HG02588 (cell line): ENCODE data around the gene CDC5L.
"Not testable (repeated sequence)": the region's sequence is repeated elsewhere in the genome, so short reads cannot be mapped to it uniquely, and the experiment has no call there.

Experiments
- ATAC-seq: cut with Tn5 transposase; IDR thresholded peaks from one replicate; pipeline ENCODE4 v1.9.1; 2021; ENCODE audit warnings: mild to moderate bottlenecking, moderate library complexity; ENCODE audit not compliant: unreplicated experiment

Gene CDC5L

GRCh38 chr6:44410363-44410762 lies 22.9 kb downstream of the CDC5L start:
- ATAC-seq = no peak

DNA sequence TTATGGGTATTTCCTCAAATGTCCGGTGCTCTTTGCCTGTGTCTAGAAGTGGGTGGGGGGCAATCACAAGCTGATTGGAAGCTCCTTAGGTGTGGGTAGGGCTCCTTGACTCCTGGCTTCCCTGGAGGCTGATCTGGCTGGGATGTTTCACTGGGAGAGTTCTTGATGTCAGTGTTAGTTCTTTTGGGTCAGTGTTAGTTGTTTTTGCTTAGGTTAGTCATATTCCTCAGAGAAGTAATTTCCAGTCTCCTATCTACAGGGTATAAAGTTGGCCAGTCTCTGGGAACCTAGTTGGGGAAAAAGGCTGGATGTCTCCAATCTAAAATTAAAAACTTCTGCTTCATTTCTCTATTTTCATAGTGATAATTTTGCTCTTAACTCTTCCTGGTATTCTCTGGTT lies 23.6 kb downstream of the CDC5L start:
- no peak for ATAC-seq

- no peak for ATAC-seq
These were observed 27.9 kb downstream of the CDC5L start for GRCh38 chr6:44415449-44415848.

DNA sequence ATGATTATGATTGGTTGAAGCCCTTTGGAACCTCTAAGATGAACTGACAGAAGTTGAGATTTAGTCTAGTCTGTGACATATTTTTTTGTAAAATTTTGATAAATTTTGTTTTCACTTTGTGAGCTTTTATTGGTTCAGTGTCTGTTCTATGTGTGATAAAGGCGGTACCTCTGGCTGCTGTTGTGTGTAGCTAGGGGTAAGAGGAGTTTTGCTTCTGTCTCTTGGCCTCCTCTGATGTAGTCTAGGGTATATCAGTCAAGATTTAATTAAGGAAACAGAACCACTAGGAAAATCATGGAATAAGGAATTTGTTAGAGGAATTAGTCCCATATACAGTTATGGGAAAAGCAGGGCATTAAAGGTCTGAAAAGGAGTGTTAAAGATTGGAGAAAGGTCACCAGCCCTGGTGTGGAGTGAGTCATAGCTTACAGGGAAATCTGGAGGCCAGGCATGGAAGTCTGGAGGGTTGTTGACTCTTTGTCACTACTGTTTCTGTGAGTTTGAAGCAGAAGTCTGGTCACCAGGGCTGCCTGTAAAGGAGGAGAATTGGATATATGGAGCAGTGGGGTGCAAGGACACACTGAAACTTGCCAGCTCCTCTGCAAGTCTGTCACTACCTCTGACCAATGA lies 28.5 kb downstream of the CDC5L start:
- no peak for ATAC-seq

GRCh38 chr6:44422531-44422930 lies 35.0 kb downstream of the CDC5L start:
- ATAC-seq = no peak

GRCh38 chr6:44423306-44423705 lies 35.8 kb downstream of the CDC5L start:
- ATAC-seq = no peak

DNA sequence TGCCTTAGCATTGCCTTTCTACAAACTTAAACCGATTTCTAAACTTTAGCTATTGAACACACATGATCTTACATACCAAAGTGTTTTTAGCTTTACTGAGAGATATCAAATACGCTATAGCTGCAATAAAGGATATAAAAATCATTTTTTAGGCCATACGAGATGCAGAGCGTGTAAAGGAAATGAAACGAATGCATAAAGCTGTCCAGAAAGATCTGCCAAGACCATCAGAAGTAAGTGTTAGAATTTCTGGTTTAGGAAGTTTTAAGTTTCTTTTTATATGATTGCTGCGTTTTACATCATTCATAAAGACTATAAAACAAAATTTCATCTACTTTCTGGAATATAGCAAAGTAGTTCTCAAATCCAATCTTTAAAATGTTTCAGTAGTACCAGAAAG lies 38.4 kb downstream of the CDC5L start:
- ATAC-seq = no peak

DNA sequence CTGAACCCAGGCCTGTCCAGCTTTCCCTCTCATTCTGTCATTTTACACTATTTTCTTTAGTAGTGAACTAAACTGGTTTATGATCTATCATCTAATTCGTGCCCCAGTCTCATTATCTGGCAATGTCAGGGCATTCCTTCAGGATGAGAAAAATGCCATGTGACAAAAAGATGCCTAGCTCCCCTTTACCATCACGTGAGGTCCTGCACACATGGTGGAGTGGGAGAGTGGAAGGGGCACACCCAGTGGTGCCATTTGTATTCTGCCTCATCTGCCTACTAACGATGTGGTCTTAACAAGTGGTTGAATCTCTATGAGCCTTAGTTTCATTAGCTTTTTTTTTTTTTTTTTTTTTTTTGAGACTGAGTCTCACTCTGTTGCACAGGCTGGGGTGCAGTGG lies 41.2 kb downstream of the CDC5L start:
- no peak for ATAC-seq

GRCh38 chr6:44430326-44430725 lies 42.8 kb downstream of the CDC5L start:
- no peak for ATAC-seq

- no peak for ATAC-seq
These were observed 43.7 kb downstream of the CDC5L start for GRCh38 chr6:44431118-44431725.

DNA sequence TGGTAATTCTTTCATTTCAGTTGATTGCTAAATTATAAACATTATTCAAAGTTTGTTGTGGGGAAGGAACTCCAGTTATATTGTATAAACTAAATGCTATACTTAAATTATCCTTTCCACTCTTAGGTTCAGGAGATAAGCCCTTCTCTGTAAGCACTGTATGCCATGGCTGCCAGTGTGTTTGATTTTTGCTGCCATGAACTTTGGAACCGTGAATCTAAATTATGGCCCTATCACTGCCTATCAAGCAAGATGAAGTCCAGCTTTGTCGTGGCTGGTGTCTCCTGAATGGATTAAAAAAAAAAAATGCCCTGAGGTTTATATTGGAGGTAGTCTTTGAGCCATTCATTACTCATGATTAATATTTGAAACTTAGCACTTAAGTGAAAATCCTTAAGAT lies 44.7 kb downstream of the CDC5L start:
- ATAC-seq = no peak

DNA sequence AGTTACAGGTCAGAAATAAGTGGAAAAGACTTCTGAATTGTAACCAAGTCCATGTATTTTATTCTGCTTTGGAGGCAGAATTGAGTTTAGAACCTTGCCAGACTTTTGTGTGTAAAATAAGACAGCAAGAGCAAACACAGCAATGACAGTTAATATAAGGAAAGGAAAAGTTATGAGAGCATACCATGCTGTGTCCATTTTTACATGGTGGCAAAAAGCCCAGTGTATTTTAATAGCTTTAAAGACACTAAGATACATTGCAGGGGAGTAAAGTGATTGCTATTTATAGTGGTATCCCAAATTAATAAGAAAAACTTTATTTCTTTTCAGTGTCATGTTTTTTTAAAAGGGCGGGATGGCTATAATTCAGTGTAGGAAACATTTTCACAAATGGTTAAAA lies 45.2 kb downstream of the CDC5L start:
- no peak for ATAC-seq

- no peak for ATAC-seq
These were observed 48.0 kb downstream of the CDC5L start for GRCh38 chr6:44435500-44435899.

DNA sequence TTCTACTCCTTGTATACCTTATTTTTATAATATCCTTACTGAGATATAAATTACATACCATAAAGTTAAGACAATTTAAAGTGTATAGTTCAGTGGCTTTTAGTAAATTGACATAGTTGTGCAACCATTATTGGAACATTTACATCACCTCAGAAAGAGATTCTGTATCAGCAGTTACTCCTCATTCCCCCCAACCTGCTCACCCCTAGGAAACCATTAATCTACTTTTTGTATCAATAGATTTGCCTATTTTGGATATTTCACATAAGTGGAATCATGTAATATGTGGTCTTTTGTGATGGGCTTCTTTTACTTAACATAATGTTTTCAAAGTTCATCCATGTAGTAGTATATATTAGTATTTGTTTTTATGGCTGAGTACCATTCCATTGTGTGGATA lies 51.3 kb downstream of the CDC5L start:
- ATAC-seq = no peak

DNA sequence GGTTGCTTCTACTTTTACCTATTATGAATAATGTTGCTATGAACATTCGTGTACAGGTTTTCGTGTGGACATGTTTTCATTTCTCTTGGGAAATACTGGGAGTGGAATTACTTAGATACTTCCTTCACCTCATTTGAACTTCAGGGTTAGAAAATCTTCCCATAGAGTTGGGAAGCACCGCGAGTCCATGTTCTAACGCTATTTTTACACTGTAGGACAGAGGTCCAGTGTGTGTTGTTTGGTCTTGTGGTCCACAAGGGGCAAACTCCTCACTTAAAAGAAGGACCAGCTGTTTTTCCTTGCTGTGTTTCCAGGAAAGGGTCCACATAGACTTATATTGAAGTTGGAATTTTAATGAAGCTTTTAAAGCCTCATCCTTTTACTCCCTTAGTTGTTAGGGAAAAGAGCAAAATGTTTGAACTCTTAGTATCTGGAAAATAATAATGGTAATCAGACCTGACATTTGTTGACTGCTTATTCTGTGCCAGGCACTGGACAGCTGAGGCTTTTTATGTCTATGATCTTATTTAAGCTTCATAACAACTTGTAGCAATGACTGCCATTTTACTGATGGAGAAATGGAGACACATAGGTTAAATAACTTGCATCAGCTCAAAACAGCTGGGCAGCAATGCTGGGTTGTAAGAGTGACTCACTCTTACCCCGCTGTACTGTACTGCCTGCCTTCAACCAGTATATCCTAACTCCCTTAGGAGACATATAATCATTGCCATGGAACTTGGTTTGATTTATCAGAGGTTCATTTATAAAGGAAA lies 52.0 kb downstream of the CDC5L start:
- no peak for ATAC-seq

GRCh38 chr6:44441091-44441855 lies 53.8 kb downstream of the CDC5L start:
- no peak for ATAC-seq

DNA sequence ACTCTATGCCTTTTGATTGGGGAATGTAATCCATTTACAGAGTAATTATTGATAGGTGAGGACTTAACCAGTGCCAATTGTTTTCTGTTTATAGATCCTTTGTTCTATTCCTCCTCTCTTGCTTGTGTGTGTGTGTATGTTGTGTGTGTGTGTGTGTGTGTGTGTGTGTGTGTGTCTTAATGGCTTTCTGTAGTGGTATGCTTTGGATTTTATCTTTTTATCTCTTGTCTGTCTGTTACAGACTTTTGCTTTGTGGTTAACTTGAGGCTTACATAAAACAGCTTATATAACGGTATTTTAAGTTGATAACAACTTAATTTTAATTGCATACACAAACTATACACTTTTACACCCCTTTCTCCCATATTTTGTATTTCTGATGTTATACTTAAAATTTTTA lies 54.7 kb downstream of the CDC5L start:
- ATAC-seq = no peak

GRCh38 chr6:44442833-44443444 lies 55.4 kb downstream of the CDC5L start:
- no peak for ATAC-seq

- no peak for ATAC-seq
These were observed 57.3 kb downstream of the CDC5L start for GRCh38 chr6:44444853-44445252.

DNA sequence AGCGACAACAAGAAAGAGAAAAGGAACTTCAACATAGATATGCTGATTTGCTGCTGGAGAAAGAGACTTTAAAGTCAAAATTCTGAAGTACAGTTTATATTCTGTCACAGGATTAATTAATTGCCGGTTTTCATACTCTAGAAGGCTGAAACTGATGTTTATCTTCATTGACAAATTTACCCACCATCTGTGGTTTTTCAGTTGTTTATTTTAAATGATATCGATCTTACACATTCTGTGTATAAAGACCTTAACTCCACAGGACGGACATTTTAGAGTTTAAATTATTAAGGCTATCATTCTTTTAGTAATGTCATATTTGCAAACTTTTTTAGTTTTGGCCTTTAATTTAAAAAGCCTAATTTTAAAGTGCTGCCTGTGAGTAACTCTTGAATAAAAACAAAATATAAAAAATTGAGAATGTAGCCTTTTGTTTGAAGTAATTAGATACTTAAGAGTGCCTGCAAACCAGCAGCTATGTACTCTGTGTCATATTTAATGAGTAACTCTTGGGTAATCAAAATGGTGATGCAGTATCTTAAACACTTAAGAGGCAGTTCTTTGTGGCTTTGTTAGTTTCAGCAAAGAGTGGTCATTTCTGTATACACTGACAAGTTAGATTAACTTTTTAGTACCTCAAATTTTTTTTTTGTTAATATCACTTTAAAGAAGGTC lies 59.3 kb downstream of the CDC5L start:
- ATAC-seq = no peak

DNA sequence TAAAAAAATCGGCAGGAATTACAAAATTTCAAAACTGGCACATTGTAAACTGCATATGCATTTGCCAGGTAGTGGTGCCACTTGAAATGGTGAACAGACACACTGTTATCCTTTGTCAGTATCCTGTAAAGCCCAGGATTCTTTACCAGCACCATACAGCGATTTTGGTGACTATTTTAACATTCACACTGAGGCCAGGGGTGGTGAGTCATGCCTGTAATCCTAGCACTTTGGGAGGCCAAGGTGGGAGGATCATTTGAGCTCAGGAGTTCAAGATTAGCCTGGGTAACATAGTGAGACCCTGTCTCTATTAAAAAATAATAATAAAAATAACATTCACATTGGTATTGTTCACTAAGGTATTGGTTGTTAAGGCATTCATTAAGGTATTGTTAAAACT lies 61.7 kb downstream of the CDC5L start:
- ATAC-seq = not testable (repeated sequence)
